ENCODE measurements around the gene LCT.

GRCh38 chr2:135875491-135876065 lies 38.6 kb upstream of the LCT start:
- no peak for TF ChIP-seq YY1 (IDR thresholded peaks at IDR 0.05; ENCODE audit: insufficient read depth, insufficient read length)
- no peak for TF ChIP-seq ZNF274 (IDR thresholded peaks at IDR 0.05; ENCODE audit: low read depth, low read length)
